Hippocampal formation (tissue), 2 donors: Measurements from ENCODE around the gene SLC25A22.

Source experiments
- DNase-seq, 2 donors: peaks; one replicate each; lab custom pipeline; 2025; lab: John Stamatoyannopoulos, UW

Gene SLC25A22

GRCh38 chr11:833849-834311 is 35.8 kb upstream of the SLC25A22 start:
- DNase-seq = no peak

DNA sequence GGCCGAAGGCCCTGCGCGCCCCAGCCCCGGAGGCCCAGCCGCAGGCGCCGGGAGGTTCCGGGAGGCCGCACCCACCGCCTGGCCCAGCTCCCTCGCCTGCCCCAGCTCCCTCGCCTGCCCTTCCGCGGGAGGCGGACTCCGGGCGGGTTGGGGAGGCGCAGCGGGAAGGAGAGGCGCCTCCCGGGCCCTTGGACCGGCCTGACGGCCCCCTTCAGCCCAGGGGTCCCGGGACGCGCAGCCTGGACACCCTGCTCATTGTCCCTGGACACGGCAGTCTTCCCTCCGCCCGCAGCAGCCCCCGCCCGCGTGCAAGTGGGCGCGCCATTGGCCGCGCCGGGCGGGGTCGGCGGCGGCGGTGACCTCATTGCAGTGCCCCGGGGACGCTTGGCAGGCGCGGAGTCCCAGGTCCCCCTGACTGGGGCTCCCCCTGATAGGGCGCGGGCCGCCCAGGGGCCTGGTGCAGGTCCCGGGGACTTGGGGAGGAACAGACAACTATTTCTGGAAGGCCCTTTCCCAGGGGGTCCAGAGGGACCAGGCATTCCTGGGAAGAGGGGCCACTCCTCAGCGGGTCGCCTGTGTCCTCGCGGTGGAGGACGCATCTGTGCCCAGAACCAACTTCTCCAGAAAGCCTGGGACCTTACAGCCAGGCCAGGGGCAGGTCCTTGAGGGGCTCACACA is 35.2 kb upstream of the SLC25A22 start:
- no peak for DNase-seq

- no peak for DNase-seq
These were observed 34.5 kb upstream of the SLC25A22 start, which contains the start of gene CD151 for GRCh38 chr11:832529-833113. Gene CD151 (plus strand): TSS chr11:832952. CDS start chr11:836070, 3,118 bp downstream.

DNA sequence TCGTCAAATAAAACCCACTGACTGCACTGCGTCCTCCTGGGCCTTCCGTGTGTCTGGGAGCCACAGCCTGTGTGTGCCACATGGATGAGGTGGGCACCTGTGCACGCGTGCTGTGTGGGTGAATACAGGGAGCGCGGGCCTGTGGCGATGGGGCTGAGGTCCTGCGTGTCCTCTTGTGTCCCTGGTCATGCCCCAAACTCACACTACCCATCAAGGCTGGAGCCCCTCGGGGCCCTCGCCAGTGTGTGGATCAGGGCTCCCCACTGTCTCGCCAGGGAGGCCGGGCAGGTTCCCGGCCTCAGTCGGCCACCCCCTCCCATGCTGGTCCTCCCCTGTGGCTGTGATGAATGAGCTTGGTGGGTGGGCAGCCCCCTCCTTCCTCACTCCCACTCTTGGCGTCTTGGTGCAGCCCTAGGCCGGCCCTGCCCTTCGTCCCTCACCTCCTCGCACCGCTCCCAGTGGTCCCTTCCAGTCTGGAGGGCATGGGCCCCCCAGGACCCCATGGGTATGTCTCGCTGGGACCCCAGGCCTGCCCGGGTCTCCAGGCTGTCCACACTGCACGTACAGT is 34.0 kb upstream of the SLC25A22 start:
- no peak for DNase-seq

DNA sequence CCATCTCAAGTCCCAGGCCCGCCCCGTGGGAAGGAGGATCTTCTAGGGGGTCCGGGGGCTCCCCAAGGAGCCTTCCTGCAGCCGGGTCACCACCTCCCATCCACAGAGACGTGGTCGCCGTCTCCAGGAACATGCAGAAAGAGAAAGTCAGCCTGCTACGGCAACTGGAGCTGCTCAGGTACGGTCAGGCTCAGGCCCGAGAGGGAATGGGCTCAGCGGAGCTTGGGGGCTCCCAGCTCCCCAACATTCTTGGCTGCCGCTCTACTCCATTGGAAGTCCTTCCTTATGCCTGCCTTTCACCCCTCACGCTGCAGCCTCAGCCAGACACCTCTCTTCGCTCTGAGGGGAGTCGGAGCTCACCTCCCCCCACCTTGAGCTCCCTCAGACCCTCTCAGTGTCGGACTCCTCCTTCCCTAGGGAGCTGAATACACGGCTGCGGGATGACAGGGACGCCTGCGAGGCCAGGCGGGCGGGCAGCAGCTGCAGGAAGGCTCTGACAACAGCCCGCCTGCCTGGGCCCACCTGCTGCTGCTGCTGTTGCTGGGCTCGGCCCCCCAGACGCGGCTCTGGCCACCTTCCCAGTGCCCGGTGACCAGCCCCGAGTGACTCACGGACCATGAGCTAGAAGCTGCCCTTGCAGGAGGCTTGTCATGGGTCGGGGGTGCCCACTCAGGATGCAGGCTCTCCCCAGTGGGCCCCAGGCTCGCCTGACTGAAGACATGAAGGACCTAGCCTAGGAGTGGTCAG is 33.2 kb upstream of the SLC25A22 start:
- DNase-seq = no peak

DNA sequence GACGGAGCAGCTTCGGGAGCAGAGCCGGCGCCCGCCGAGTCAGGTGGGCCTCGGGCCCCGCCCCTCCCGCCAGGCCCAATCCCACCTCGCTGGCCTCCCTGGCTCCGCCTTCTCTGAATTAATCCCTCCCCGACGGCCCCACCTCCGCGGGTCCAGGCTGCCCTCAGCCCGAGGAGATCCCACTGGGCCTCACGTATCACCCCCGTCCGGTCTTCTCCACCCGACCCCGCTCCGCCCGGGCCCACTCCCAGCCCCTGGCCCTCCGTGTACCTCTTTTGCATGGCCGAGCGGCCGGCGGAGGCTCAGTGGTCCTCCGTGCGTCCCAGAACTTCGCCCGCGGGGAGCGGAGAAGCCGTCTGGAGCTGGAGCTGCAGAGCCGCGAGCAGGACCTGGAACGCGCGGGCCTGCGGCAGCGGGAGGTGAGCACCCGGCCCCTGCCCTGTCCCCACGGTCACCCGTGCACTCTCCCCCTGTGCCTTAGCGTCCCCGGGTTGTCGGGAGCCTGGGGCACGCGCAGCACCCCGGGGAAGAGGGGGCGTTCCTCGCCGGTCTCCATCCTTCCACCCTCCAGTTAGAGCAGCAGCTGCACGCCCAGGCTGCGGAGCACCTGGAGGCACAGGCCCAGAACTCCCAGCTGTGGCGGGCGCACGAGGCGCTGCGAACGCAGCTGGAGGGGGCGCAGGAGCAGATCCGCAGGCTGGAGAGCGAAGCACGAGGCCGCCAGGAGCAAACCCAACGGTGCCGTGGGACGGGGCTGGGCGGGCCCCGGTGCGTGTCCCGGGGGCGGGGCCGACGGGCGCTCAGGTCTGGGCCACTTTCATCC is 32.4 kb upstream of the SLC25A22 start:
- no peak for DNase-seq

DNA sequence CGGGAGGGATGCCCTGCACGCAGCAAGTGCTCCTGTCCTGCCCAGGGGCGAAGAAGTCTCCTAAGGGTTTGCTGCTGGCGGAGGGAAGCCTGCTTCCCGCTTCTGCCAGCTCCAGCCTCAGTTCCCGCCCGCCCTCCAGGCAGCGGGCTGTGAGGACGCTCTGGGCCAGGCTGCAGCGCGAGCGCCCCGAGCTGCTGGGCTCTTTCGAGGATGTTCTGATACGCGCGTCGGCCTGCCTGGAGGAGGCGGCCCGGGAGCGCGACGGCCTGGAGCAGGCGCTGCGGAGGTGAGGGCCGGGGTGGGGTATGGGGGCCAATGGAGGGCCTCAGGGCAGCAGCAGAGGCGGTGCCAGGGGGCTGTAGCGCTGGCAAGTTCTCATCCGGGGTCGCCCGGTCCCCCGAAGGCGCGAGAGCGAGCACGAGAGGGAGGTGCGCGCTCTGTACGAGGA is 31.8 kb upstream of the SLC25A22 start:
- DNase-seq = no peak

DNA sequence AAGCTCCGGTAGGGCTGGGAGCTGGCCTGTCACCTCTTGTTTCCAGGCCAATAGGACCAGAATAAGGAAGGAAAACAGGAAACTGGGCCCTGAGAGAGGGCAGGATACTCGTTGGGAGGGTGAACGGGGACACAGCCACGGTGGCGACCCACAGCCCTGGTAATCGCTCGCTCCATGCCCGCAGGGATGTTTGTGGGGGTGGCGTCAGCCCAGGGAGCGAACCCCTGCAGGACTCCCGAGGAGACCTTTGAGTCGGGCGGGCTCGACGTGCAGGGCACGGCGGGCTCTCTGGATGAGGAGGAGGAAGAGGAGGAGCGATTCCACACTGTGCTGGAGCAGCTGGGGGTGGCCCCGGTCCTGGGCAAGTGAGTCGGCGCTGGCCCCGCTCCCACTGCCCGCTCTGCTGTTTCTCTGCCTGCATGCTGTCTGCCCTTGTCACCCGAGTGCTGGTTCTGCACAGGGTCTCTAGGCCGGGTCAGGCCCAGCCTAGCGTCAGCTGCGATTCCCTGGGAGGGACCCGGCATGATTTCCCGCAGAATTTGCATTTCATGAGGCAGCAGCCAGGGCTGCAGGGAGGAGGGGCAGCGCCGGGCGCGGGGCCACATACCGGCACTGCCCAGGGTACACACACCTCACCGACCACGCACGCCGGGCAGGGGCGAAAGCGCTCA is 31.2 kb upstream of the SLC25A22 start:
- no peak for DNase-seq

GRCh38 chr11:828506-829175 is 30.6 kb upstream of the SLC25A22 start:
- no peak for DNase-seq

DNA sequence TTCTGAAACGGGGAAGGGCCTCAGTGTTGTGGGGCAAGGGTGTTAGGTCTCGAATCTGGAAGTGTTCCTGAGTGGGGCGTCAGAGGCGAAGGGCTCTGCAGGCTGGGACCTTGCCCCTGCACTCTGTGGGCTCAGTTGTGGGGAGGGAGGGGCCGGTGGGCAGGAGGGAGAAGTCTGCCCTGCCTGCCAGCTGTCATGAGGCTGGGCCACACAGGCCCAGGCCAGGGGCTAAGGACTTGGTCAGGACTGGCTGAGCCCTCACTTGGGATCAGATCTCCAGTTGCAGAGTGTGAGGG is 29.8 kb upstream of the SLC25A22 start, which contains the start of gene CRACR2B:
CRACR2B (plus strand) TSS at position 23 of the 296 bp plus-strand sequence. CDS start 689 bp downstream, outside the sequence.
- no peak for DNase-seq

DNA sequence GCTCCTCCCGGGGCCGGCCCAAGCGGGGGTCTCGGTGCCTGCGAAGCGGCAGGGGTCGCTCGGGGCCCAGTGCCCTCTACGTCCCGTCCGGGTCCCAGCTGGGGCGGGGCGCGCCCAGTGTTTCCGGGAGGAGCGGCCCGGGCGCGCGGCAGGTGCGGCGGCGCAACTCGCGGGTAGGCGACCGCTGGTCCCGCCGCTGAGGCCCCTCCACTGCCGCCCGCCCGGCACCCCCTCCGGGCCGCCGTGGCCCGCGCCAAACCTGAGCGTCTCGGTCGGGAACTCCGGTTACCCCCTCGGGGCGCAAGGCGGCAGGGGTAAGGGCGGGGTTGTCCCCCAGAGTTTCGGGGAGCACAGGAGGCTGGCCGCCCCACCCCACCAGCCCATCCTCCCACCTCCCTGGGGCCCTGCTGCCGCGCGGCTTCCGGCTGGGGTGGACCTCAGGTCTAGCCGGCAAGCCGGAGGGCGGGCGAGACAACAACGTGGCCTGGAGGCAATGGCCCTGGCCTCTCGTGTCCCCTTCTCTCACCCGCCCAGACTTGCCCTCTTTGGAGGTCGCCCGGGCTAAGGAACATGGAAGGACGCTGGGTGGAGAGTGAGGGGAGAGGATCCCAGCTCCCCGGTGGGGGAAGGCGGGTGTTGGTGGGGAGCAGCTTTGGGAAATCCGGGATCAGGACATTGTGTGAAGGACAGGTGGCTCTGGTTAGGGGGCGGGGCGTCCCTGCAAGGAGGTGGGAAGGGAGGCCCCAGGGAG is 29.2 kb upstream of the SLC25A22 start:
- no peak for DNase-seq

- DNase-seq = no peak
These were observed 28.7 kb upstream of the SLC25A22 start for GRCh38 chr11:826836-827145.

DNA sequence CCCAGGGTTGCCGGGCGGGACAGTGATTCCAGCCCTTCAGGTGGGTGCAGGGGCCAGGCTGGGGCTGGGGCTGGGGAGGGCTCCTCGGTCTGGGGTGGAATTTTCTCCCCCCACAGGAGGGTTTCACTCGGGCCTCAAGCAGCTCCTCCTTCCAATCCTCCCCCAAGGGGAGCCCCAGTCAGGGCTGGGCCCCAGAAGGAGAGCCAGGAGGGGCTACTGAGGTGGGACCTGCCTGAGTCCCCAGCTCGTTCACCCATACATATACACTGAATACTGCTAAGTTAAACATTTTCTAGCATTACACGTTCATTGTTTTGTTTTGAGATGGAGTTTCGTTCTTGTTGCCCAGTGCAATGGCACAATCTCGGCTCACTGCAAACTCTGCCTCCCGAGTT is 28.1 kb upstream of the SLC25A22 start:
- DNase-seq = no peak

- DNase-seq = no peak
These were observed 27.5 kb upstream of the SLC25A22 start for GRCh38 chr11:825366-826226.

- no peak for DNase-seq
These were observed 26.9 kb upstream of the SLC25A22 start for GRCh38 chr11:824942-825341.

- peak in 1 of 2 donors; percentile 48 for DNase-seq
These were observed 26.3 kb upstream of the SLC25A22 start for GRCh38 chr11:824292-824880.

DNA sequence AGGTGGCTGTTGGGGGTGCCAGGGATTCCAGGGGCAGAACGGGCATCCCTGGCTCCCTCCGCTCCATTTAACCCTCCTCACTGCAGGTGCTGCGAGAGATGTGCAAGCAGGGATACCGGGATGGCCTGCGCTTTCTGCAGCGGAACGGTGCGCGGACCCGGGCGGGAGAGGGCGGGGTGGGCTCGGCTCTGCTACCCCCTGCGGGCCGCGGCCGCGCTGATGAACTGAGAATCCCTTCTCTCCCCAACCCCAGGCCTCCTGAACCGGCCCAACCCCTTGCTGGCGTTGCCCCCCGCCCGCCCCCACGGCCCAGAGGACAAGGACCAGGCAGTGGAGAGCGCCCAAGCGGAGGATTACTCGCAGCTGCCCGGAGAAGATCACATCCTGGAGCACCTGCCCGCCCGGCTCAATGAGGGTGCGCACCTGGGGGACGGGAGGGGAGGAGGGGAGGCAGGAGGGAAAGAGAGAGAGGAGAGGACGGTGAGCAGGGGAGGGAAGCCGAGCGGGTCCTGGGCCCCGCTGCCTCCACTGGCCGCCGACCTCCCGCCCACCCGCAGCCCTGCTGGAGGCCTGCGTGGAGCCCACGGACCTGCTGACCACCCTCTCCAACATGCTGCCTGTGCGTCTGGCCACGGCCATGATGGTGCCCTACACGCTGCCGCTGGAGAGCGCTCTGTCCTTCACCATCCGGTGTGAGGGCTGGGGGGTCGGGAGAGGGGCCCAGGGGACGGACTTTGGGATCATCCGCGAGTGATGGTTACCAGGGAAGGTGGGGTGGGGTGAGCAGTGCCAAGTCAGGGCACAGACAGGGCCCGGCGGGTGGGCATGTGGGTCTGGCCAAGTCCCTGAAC is 25.6 kb upstream of the SLC25A22 start:
- no peak for DNase-seq
